Ishikawa (cell line): ENCODE data around the gene AHI1.

Experiments
- CEBPB ChIP-seq: IDR thresholded peaks from 2 replicates; pipeline ENCODE4 v1.6.1; 2012
- CREB1 ChIP-seq: IDR thresholded peaks from 2 replicates; pipeline ENCODE4 v1.6.1; 2012; ENCODE audit warnings: low read depth
- EGR1 ChIP-seq: IDR thresholded peaks from 2 replicates; pipeline ENCODE4 v1.6.1; 2012
- EP300 ChIP-seq: IDR thresholded peaks from 2 replicates; pipeline ENCODE4 v1.6.1; 2012; ENCODE audit warnings: borderline replicate concordance
- FOXM1 ChIP-seq: IDR thresholded peaks from 2 replicates; pipeline ENCODE4 v1.6.1; 2012; ENCODE audit warnings: low read depth, borderline replicate concordance
- NFIC ChIP-seq: IDR thresholded peaks from 2 replicates; pipeline ENCODE4 v1.6.1; 2012
- TAF1 ChIP-seq: IDR thresholded peaks from 2 replicates; pipeline ENCODE4 v1.6.1; 2012; ENCODE audit warnings: low read depth, mild to moderate bottlenecking
- TCF12 ChIP-seq: IDR thresholded peaks from 2 replicates; pipeline ENCODE4 v1.6.1; 2012; ENCODE audit warnings: low read depth
- TEAD4 ChIP-seq: IDR thresholded peaks from 2 replicates; pipeline ENCODE4 v1.6.1; 2012
- YY1 ChIP-seq: IDR thresholded peaks from 2 replicates; pipeline ENCODE4 v1.6.1; 2012; ENCODE audit warnings: low read depth
- ZBTB7A ChIP-seq: IDR thresholded peaks from 2 replicates; pipeline ENCODE4 v1.6.1; 2012; ENCODE audit warnings: low read depth
- TF ChIP-seq, protein P1 (sequence below): IDR thresholded peaks from 2 replicates; pipeline ENCODE4 v1.6.1; 2012
- TF ChIP-seq, protein P2 (sequence below): IDR thresholded peaks from 2 replicates; pipeline ENCODE4 v1.6.1; 2012; ENCODE audit warnings: low read depth, mild to moderate bottlenecking
- TF ChIP-seq, protein P3 (sequence below): IDR thresholded peaks from 2 replicates; pipeline ENCODE4 v1.6.1; 2012

The AHI1 gene

DNA sequence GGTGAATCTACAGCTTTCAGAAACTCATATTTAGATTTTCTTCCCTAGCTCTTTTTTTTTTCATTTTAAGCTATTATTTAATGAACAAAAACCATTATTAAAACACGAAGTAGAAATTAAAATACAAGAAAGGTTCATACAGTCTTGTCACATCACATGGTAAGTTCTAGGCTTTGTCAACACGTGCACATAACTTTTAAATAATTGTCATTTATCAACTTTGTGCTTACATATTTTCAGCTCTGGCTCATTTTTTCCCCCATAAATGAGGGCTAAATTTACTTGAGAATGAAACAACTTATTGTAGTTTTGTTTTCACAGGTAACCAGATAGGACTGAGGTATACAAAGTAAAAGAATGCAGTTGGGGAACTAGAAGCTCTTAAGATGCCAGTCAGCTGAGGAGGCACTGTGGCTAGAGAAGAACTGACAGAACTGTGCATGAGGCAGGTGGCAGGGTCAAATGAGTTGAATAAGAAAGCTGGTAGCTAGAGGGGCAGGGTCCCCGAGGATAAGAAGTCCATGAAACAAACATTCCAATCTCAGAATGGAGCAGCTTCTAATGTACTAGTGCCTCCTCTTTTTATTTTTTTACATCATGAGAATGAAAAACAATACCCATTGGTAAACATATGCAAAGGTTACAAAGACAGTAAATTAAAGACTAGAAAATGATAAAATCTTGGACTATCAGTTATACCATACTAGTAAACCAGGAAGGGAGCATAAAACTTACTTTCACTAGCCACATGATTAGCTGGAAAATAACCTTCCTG, 174.9 kb downstream of the AHI1 start:
- TF ChIP-seq TAF1 (no peak), CEBPB (no peak), EGR1 (no peak), CREB1 (no peak), FOXM1 (no peak), YY1 (no peak)
- TF ChIP-seq, protein P1, sequence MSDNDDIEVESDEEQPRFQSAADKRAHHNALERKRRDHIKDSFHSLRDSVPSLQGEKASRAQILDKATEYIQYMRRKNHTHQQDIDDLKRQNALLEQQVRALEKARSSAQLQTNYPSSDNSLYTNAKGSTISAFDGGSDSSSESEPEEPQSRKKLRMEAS: no peak
- TF ChIP-seq, protein P2, sequence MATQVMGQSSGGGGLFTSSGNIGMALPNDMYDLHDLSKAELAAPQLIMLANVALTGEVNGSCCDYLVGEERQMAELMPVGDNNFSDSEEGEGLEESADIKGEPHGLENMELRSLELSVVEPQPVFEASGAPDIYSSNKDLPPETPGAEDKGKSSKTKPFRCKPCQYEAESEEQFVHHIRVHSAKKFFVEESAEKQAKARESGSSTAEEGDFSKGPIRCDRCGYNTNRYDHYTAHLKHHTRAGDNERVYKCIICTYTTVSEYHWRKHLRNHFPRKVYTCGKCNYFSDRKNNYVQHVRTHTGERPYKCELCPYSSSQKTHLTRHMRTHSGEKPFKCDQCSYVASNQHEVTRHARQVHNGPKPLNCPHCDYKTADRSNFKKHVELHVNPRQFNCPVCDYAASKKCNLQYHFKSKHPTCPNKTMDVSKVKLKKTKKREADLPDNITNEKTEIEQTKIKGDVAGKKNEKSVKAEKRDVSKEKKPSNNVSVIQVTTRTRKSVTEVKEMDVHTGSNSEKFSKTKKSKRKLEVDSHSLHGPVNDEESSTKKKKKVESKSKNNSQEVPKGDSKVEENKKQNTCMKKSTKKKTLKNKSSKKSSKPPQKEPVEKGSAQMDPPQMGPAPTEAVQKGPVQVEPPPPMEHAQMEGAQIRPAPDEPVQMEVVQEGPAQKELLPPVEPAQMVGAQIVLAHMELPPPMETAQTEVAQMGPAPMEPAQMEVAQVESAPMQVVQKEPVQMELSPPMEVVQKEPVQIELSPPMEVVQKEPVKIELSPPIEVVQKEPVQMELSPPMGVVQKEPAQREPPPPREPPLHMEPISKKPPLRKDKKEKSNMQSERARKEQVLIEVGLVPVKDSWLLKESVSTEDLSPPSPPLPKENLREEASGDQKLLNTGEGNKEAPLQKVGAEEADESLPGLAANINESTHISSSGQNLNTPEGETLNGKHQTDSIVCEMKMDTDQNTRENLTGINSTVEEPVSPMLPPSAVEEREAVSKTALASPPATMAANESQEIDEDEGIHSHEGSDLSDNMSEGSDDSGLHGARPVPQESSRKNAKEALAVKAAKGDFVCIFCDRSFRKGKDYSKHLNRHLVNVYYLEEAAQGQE: no peak

DNA sequence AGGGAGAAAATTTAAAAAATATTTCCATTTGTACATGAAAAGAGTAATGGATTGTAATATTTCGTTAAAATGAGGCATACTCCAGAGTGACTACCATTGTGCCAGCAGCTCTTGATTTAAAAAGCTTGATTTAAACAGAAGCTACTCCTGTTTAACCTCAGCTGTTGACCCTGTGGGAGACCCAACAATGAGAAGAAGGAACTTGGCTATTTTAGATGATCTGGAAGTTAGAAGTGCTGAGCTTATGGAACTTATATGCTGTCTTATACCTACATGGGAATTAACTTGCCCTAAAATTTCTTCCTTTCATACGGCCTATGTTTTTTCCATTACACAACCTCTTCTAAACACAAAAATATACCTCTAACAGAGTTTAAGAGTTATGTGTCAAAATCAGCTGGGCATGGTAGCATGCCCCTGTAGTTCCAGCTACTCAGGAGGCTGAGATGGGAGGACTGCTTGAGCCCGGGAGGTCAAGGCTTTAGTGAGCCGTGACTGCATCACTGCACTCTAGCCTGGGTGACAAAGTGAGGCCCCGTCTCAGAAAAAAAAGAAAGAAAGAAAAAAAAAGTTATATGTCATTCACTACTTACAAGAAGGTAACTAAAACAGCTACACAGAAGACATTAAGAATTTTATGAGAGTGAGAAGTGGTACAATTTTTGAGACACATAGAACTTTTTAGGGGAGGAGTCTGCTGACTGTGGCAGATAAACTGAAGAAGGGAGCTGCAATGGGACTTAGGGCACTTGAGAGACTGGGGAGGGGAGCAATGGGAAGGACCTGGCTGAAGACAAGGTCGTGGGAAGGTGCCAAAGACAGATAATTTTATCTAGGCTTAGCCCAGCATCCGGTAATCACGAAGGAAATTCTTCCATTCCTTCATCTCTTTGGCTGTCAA, 176.6 kb downstream of the AHI1 start:
- TF ChIP-seq TCF12: no peak
- no peak for TF ChIP-seq TEAD4
- no peak for TF ChIP-seq FOXM1

DNA sequence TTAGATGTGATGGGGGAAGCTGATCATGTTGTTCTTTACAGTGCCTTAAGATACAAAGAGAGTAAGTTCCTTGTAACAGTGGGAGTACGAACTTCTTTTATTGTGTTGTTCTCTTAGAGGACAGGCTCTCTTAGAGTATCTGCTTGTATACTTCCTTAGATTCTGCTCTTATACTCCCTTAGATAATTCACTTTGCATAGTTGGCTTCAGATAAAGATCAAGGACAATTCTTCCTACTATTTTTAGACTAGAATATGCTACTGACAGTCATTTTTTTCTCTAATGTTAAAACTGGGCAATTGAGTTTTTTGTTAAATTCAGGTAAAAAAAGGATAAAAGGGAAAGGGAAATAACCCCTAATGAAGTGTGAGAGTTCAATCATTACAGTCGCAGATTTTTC, 177.7 kb downstream of the AHI1 start:
- no peak for TF ChIP-seq CEBPB

DNA sequence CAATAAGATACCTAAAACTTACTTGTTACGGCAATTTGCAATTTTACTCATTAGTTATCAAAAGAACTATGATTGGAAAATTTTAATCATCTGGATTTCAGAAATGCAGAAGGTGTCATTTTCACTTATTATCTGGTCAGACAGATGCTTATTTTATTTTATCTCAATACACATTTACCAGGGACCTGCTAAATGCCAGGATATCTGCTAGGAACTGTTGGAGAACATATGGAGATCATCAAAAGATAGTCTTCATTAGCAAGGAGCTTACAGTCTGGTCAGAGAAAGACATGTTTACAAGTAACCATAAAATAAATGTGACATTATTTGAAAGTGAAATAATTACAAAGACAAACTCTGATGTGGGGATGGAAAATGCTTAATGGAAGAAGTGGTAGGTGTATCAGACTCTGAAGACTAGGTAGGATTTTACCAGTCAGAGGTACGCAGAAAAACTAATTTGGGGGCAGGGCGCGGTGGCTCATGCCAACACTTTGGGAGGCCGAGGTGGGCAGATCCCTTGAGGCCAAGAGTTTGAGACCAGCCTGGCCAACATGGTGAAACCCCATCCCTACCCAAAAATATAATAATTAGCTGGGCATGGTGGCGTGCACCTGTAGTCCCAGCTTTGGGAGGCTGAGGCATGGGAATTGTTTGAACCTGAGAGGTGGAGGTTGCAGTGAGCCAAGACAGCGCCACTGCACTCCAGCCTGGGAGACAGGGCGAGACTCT, 178.6 kb downstream of the AHI1 start:
- no peak for TF ChIP-seq NFIC
- no peak for TF ChIP-seq FOXM1
- TF ChIP-seq TCF12: no peak
- TF ChIP-seq CEBPB: no peak
- TF ChIP-seq YY1: no peak
- no peak for TF ChIP-seq TEAD4
- TF ChIP-seq EP300: no peak
- TF ChIP-seq, protein P2: no peak
- TF ChIP-seq, protein P1: no peak
- TF ChIP-seq EGR1: no peak

DNA sequence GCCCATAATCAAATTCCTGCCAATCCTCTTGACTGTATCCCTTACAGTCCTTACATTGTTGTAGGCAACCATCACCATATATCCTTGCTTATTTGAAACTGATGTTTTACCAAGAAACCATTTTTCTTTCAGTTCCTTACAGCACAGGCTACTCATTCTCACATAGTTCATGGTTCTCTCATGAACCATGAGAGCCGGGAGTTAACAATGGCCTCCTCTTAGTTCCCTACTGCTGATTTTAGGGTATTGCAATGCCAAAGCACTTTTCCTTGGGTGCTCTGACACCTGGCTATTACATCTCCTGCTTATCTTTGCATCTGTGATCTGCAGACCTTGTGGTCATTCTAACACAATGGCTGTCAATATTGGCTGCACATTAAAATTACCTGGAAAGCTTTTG, 183.0 kb downstream of the AHI1 start:
- TF ChIP-seq NFIC (no peak), TAF1 (no peak), EP300 (no peak), FOXM1 (no peak), ZBTB7A (no peak), TEAD4 (no peak)
- TF ChIP-seq, protein P2: no peak
- TF ChIP-seq, protein P3, sequence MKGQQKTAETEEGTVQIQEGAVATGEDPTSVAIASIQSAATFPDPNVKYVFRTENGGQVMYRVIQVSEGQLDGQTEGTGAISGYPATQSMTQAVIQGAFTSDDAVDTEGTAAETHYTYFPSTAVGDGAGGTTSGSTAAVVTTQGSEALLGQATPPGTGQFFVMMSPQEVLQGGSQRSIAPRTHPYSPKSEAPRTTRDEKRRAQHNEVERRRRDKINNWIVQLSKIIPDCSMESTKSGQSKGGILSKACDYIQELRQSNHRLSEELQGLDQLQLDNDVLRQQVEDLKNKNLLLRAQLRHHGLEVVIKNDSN: no peak
